Mesothelial cell of epicardium (in vitro differentiated cells): ENCODE measurements around the gene ADH1B. TPM values are rescaled to one million over a fixed set of nuclear protein-coding genes. Genes with fewer than 3 reads are reported as not detected.

ENCODE experiments used
- DNase-seq, 2 experiments: peaks; one replicate each; pipeline ENCODE4 v3.0.0; 2021; ENCODE audit warnings: low spot score in 2 of 2; ENCODE audit not compliant: unreplicated experiment in 2 of 2
- H3K27ac Mint-ChIP-seq: 2 replicates; pipeline ENCODE4 v1.8.0; 2021; ENCODE audit warnings: mixed read lengths
- H3K27me3 Mint-ChIP-seq: 2 replicates; pipeline ENCODE4 v1.8.0; 2021; ENCODE audit warnings: low read depth, mixed read lengths
- H3K36me3 Mint-ChIP-seq: 2 replicates; pipeline ENCODE4 v1.8.0; 2021; ENCODE audit warnings: mixed read lengths
- H3K4me1 Mint-ChIP-seq: 2 replicates; pipeline ENCODE4 v1.8.0; 2021; ENCODE audit warnings: mixed read lengths
- H3K4me3 Mint-ChIP-seq: 2 replicates; pipeline ENCODE4 v1.8.0; 2021; ENCODE audit warnings: mild to moderate bottlenecking, moderate library complexity, mixed read lengths
- H3K9me3 Mint-ChIP-seq: 2 replicates; pipeline ENCODE4 v1.8.0; 2021; ENCODE audit warnings: mixed read lengths
- CTCF ChIP-seq: fragments of 200-600 bp; sonication (generic); IDR thresholded peaks from one replicate; pipeline ENCODE4 v1.5.0; 2021; ENCODE audit warnings: antibody characterized with exemption; ENCODE audit not compliant: unreplicated experiment
- total RNA-seq: library from RNA; stranded (reverse); gene quantifications from 3 replicates; pipeline ENCODE4 v1.2.1, GENCODE V29; 2021

The ADH1B gene
- total RNA-seq, 1 donor from 2014 or later, result not detected

DNA sequence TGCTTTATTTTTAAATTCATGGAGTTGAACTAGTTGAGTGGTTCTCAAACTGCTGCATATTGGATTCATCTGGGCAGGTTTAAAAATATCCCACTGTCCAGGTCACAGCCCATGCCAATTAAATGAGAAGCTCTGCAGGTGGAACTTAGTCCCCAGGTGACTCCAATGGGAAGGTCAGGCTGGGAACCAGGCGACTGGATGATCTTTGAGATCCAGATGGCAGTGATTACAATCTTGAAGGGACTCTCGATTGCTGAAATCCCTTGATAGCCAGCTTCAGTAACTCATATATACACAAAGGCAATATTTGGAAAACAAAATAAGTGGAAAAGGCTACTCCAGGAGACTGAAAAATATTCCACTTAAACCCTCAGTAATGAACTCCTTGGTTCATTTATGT, 38.5 kb downstream of the ADH1B start:
- DNase-seq, result no peak
- TF ChIP-seq CTCF, result no peak
- Mint-ChIP-seq H3K27ac (no peak overlapping the region), H3K4me3 (no peak overlapping the region), H3K4me1 (no peaks in the 10 kb centered on the region), H3K27me3 (no peaks in the 10 kb centered on the region), H3K9me3 (no peaks in the 10 kb centered on the region), H3K36me3 (no peaks in the 10 kb centered on the region)

GRCh38 chr4:99281261-99281660, 39.9 kb downstream of the ADH1B start:
- no peak for TF ChIP-seq CTCF
- Mint-ChIP-seq H3K27me3 (no peaks in the 10 kb centered on the region), H3K27ac (no peak overlapping the region), H3K4me1 (no peaks in the 10 kb centered on the region), H3K9me3 (no peaks in the 10 kb centered on the region), H3K4me3 (no peak overlapping the region), H3K36me3 (no peaks in the 10 kb centered on the region)
- no peak for DNase-seq

GRCh38 chr4:99276417-99276816, 44.8 kb downstream of the ADH1B start:
- no peak overlapping the region for H3K27ac Mint-ChIP-seq
- no peaks in the 10 kb centered on the region for H3K27me3 Mint-ChIP-seq
- no peaks in the 10 kb centered on the region for H3K9me3 Mint-ChIP-seq
- H3K4me3 Mint-ChIP-seq, result no peak overlapping the region
- TF ChIP-seq CTCF, result no peak
- no peak for DNase-seq
- H3K36me3 Mint-ChIP-seq, result no peaks in the 10 kb centered on the region
- no peaks in the 10 kb centered on the region for H3K4me1 Mint-ChIP-seq

- no peak for DNase-seq
- no peaks in the 10 kb centered on the region for H3K27me3 Mint-ChIP-seq
- TF ChIP-seq CTCF, result no peak
- H3K4me3 Mint-ChIP-seq, result no peak overlapping the region
- H3K9me3 Mint-ChIP-seq, result no peaks in the 10 kb centered on the region
- H3K36me3 Mint-ChIP-seq, result no peaks in the 10 kb centered on the region
- H3K4me1 Mint-ChIP-seq, result no peaks in the 10 kb centered on the region
- H3K27ac Mint-ChIP-seq, result no peak overlapping the region
Observed at GRCh38 chr4:99275885-99276284, 45.3 kb downstream of the ADH1B start.

- no peak for TF ChIP-seq CTCF
- no peak for DNase-seq
Observed at GRCh38 chr4:99275050-99275449, 46.2 kb downstream of the ADH1B start.

DNA sequence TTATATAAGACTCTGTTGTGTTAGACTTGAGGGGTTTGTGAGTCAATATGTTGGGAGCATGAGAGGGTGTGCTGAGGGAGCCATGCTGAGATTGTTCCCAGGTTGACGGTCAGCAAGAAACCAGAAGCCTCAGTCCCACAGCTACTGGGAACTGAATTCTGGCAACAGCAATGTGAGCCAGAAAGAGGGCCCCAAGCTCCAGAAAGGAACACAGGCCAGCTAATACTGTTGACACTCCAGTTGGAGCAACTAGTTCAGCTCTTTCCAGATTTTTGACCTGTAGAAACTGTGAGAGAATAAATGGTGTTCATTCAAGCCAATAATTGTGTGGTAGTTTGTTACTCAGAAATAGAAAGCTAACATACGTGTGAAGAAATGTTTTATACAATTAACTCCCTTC, 47.5 kb downstream of the ADH1B start:
- peaks cover 4% of the 10 kb centered on the region for H3K36me3 Mint-ChIP-seq
- no peak overlapping the region for H3K27ac Mint-ChIP-seq
- no peaks in the 10 kb centered on the region for H3K27me3 Mint-ChIP-seq
- no peak for DNase-seq
- TF ChIP-seq CTCF, result no peak
- H3K4me3 Mint-ChIP-seq, result no peak overlapping the region
- peaks cover 5% of the 10 kb centered on the region for H3K9me3 Mint-ChIP-seq
- H3K4me1 Mint-ChIP-seq, result no peaks in the 10 kb centered on the region

More at GRCh38 chr4:99275050-99275449, 46.2 kb downstream of the ADH1B start:
- Mint-ChIP-seq H3K36me3 (no peaks in the 10 kb centered on the region), H3K9me3 (no peaks in the 10 kb centered on the region), H3K4me3 (no peak overlapping the region), H3K27me3 (no peaks in the 10 kb centered on the region), H3K4me1 (no peaks in the 10 kb centered on the region), H3K27ac (no peak overlapping the region)
